Measurements from ENCODE around the gene SAMD1.
A peak's percentile ranks its signal among the peaks of the same experiment; 100 is the strongest.

Gene SAMD1

DNA sequence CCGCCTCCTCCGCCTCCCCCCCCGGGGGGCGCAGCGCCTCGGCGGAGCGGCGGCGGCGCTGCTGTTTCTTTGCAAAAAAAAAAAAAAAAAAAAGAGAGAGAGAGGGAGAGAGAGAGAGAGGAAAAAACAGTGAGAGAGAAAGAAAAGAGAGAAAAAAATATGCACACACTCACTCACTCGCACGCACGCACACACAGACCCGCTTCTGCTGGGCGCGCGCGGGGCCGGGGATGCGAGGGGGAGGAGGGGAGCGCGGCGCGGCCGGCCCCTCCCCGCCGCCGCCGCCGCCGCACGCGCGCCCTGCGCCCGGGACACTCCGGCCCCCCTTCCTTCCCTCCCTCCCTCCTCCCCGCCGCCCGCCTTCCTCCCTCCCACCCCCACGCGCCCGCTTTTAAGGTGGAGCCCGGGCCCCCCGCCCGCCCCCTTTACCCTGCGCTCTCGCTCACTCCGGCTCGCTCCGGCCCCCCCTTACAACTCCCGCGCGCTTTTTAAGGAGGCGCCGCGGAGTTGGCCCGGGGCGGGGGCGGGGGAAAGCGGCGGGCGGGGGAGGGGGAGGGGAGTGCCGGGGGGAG lies at the start of gene SAMD1:
Gene SAMD1, minus strand, starts transcription at position 243 of the 572 bp plus-strand sequence.
- no peak for DNase-seq (ENCODE audit: low read depth, low spot score)
- Histone ChIP-seq H3K36me3 (ENCODE audit: control insufficient read depth, insufficient read depth, low read length) (peaks cover 8% of the 10 kb centered on the region), H3K9me3 (ENCODE audit: control insufficient read depth, insufficient read depth, low read length) (no peaks in the 10 kb centered on the region), H3K27ac (ENCODE audit: low read length) (no peak within 1 kb of the TSS), H3K27me3 (ENCODE audit: control insufficient read depth, insufficient read depth, low read length) (no peaks in the 10 kb centered on the region), H3K4me3 (ENCODE audit: low read length) (peak within 1 kb of the TSS; percentile 93), H3K4me1 (ENCODE audit: control insufficient read depth, insufficient read depth, low read length) (peaks cover 3% of the 10 kb centered on the region; the same call in 1 of the 2 replicates)
- no CpG with 5 or more reads among the region's 65 CpGs for WGBS (ENCODE audit: insufficient coverage, insufficient read length)

DNA sequence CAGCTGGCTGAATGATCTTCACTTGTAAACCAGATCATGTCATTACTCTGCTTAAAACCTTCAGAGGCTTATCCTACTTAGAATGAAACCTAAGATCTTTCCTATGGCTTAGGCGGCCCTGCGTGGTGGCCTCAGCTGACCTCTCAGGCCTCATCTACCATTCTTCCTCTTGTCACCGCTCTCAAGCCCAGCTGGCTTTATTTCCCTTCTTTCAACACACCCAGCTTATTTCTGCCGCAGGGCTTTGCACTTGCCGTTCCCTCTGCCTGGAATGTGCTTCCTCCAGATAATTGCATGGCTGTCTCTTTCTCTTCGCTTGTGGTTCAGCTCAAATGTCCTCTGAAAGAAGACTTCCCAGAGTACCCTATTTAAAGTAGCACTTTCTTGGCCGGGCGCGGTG lies 49.4 kb upstream of the SAMD1 start:
- no peak overlapping the region for H3K4me3 ChIP-seq (ENCODE audit: low read length)
- no peaks in the 10 kb centered on the region for H3K27me3 ChIP-seq (ENCODE audit: control insufficient read depth, insufficient read depth, low read length)
- H3K36me3 ChIP-seq (ENCODE audit: control insufficient read depth, insufficient read depth, low read length) = no peaks in the 10 kb centered on the region
- no peaks in the 10 kb centered on the region for H3K9me3 ChIP-seq (ENCODE audit: control insufficient read depth, insufficient read depth, low read length)
- no CpG with 5 or more reads among the region's 9 CpGs for WGBS (ENCODE audit: insufficient coverage, insufficient read length)
- no peak for DNase-seq (ENCODE audit: low read depth, low spot score)
- H3K27ac ChIP-seq (ENCODE audit: low read length) = no peak overlapping the region
- peaks cover 2% of the 10 kb centered on the region; the same call in 1 of the 2 replicates for H3K4me1 ChIP-seq (ENCODE audit: control insufficient read depth, insufficient read depth, low read length)

DNA sequence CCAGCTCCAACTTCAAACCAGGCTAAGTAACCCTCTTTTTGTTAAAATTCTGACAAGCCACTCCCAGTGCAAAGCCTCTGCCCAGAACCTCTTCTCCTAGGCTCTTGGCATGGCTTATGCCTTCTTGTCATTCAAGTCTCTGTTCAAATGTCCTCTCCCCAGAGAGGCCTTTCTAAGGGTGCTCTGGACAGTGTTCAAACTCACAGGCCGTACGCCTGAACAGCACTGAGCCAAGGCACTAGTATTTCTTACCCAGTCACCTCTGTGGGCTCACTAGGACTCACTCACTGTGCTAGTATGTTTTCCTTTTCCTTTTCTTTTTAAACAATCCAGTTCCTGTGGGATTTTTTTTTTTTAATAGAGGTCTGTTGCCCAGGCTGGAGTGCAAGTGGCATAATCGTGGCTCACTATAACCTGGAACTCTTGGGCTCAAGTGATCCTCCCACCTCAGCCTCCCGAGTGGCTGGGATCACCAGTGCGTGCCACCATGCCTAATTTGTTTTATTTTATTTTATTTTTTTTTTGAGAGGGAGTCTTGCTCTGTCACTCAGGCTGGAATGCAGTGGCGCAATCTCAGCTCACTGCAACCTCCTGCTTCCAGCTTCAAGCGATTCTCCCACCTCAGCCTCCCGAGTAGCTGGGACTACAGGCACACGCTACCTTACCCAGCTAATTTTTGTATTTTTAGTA lies 48.2 kb upstream of the SAMD1 start:
- WGBS (ENCODE audit: insufficient coverage, insufficient read length) = no CpG with 5 or more reads among the region's 9 CpGs
- Histone ChIP-seq H3K4me1 (ENCODE audit: control insufficient read depth, insufficient read depth, low read length) (peaks cover 2% of the 10 kb centered on the region; the same call in 1 of the 2 replicates), H3K27me3 (ENCODE audit: control insufficient read depth, insufficient read depth, low read length) (no peaks in the 10 kb centered on the region), H3K4me3 (ENCODE audit: low read length) (no peak overlapping the region), H3K36me3 (ENCODE audit: control insufficient read depth, insufficient read depth, low read length) (no peaks in the 10 kb centered on the region), H3K27ac (ENCODE audit: low read length) (no peak overlapping the region), H3K9me3 (ENCODE audit: control insufficient read depth, insufficient read depth, low read length) (no peaks in the 10 kb centered on the region)
- DNase-seq (ENCODE audit: low read depth, low spot score) = no peak

DNA sequence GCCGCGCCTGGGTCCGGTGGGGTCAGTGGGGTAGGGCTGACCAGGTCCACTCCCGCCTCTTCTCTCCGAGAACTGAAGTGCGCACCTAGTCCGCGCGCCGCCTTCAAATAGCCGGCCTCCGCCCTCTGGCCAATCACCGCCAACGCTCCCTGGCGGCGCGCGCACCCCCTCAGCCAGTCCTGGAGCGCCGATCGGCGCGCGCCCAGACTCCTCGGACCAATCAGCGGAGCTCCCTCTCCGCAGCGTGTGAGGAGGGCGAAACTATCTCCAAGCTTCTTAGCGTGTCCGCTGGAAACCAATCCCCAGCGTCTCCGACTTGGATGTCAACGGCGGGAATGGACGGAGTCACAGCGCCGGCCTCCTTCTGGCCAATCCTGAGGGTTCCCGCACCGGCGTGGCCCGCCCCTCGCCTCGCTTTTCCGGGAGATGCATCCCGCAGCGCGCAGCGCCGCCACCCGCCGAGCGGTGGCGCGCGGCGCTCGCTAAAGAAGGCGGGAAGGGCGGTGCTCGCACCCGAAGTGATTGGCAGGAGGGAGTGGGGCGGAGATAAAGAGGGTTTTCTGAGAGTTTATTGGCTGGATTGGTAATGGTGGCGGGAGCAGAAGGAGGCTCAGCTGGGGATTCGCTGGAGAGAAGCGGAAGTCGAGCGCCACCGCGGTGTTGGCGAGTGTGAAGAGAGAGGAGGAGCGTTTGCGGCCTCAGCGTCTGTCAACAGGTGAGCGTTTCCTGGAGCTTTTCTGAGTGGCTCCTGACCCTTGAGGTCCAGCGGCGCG lies 46.1 kb upstream of the SAMD1 start, which contains the start of gene ASF1B:
Gene ASF1B, minus strand, starts transcription at position 81 of the 773 bp plus-strand sequence. CDS start 133 bp downstream, outside the sequence.
- Histone ChIP-seq H3K27me3 (ENCODE audit: control insufficient read depth, insufficient read depth, low read length) (no peaks in the 10 kb centered on the region), H3K9me3 (ENCODE audit: control insufficient read depth, insufficient read depth, low read length) (no peaks in the 10 kb centered on the region), H3K4me3 (ENCODE audit: low read length) (peak within 1 kb of the TSS; percentile 78), H3K36me3 (ENCODE audit: control insufficient read depth, insufficient read depth, low read length) (no peaks in the 10 kb centered on the region), H3K27ac (ENCODE audit: low read length) (no peak within 1 kb of the TSS), H3K4me1 (ENCODE audit: control insufficient read depth, insufficient read depth, low read length) (peaks cover 2% of the 10 kb centered on the region; the same call in 1 of the 2 replicates)
- DNase-seq (ENCODE audit: low read depth, low spot score) = peak; percentile 96
- WGBS (ENCODE audit: insufficient coverage, insufficient read length) = no CpG with 5 or more reads among the region's 78 CpGs

DNA sequence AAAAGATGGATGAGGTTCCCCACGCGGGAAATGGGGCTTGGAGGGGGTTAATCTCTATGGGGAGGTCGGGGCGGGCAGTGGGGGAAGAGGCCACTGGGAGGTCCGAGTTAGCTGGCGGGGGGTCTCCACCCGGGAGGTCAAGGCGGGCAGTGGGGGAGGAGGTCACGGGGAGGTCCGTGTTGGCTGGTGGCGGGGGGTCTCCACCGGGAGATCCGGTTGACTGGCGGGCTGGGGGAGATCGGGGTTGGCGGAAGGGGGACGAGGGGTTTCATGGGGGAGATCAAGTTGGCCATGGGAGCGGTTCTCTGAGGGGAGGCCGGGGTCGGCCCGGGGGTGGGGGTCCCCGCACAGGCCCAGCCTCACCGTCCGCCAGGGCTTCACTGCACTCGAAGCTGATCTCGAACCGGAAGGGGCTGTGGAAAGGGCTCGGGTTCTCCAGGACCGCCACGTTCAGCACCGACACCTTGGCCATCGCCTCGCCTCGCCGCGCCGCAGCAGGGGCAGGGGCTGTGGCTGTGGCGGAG lies 45.5 kb upstream of the SAMD1 start:
- H3K36me3 ChIP-seq (ENCODE audit: control insufficient read depth, insufficient read depth, low read length) = no peaks in the 10 kb centered on the region
- H3K27me3 ChIP-seq (ENCODE audit: control insufficient read depth, insufficient read depth, low read length) = no peaks in the 10 kb centered on the region
- no CpG with 5 or more reads among the region's 38 CpGs for WGBS (ENCODE audit: insufficient coverage, insufficient read length)
- no peaks in the 10 kb centered on the region for H3K9me3 ChIP-seq (ENCODE audit: control insufficient read depth, insufficient read depth, low read length)
- no peak for DNase-seq (ENCODE audit: low read depth, low spot score)
- no peak overlapping the region for H3K27ac ChIP-seq (ENCODE audit: low read length)
- peaks cover 2% of the 10 kb centered on the region; the same call in 1 of the 2 replicates for H3K4me1 ChIP-seq (ENCODE audit: control insufficient read depth, insufficient read depth, low read length)
- H3K4me3 ChIP-seq (ENCODE audit: low read length) = peak overlapping the region; percentile 78

DNA sequence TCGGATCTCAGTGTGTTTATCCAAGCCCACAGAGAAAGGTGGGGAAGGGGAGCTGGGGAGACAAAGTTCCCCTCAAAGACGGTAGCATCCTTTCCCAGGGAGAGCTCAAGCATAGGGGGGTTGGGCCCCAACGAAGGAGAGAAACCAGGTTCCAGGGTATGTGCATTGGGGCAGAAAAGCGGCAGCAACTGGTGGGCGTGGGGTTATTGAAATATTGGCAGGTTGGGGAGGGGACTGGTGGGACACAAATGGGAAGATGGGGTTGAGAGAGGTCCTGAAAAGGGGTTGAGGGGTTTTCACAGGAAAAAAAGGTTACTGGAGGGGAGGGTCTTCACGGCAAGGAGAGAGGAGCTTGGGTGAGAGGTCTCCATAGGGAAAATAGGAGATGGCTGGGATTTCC lies 44.8 kb upstream of the SAMD1 start:
- Histone ChIP-seq H3K4me1 (ENCODE audit: control insufficient read depth, insufficient read depth, low read length) (peaks cover 2% of the 10 kb centered on the region; the same call in 1 of the 2 replicates), H3K9me3 (ENCODE audit: control insufficient read depth, insufficient read depth, low read length) (no peaks in the 10 kb centered on the region), H3K4me3 (ENCODE audit: low read length) (peak overlapping the region; percentile 78; the same call in 1 of the 2 replicates), H3K27me3 (ENCODE audit: control insufficient read depth, insufficient read depth, low read length) (no peaks in the 10 kb centered on the region), H3K27ac (ENCODE audit: low read length) (no peak overlapping the region), H3K36me3 (ENCODE audit: control insufficient read depth, insufficient read depth, low read length) (no peaks in the 10 kb centered on the region)
- DNase-seq (ENCODE audit: low read depth, low spot score) = no peak
- no CpG with 5 or more reads among the region's 6 CpGs for WGBS (ENCODE audit: insufficient coverage, insufficient read length)

DNA sequence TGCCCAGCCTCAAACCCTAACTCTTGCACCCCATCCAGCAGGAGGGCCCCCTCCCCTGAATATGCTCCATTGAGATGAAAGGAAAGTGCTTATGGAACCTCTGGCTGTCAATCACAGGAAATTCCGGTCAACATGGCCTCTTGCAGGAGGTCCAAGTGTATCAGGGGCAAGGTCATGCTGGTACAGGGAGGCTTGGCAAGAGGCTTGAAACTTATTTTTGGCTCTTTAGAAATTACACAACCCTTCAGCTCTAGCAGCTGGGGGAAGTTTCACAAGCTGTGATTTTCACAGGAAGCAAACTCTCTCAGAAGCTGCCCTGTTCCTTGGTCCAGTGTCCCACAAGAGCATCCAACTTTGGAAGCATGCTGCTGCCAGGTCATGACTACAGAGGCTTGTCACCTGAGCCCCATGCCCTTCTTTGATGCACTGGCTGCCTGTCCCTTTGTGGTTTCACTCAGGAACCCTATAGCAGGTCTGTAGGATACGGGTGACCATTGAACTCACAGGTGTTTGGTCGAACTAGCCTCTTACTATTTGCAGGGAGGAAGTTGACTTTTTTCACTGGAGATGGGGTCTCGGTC lies 37.5 kb upstream of the SAMD1 start:
- peaks cover 6% of the 10 kb centered on the region for H3K36me3 ChIP-seq (ENCODE audit: control insufficient read depth, insufficient read depth, low read length)
- H3K27me3 ChIP-seq (ENCODE audit: control insufficient read depth, insufficient read depth, low read length) = no peaks in the 10 kb centered on the region
- no CpG with 5 or more reads among the region's 4 CpGs for WGBS (ENCODE audit: insufficient coverage, insufficient read length)
- no peaks in the 10 kb centered on the region for H3K4me1 ChIP-seq (ENCODE audit: control insufficient read depth, insufficient read depth, low read length)
- no peak overlapping the region for H3K4me3 ChIP-seq (ENCODE audit: low read length)
- H3K9me3 ChIP-seq (ENCODE audit: control insufficient read depth, insufficient read depth, low read length) = no peaks in the 10 kb centered on the region
- no peak for DNase-seq (ENCODE audit: low read depth, low spot score)
- H3K27ac ChIP-seq (ENCODE audit: low read length) = no peak overlapping the region

DNA sequence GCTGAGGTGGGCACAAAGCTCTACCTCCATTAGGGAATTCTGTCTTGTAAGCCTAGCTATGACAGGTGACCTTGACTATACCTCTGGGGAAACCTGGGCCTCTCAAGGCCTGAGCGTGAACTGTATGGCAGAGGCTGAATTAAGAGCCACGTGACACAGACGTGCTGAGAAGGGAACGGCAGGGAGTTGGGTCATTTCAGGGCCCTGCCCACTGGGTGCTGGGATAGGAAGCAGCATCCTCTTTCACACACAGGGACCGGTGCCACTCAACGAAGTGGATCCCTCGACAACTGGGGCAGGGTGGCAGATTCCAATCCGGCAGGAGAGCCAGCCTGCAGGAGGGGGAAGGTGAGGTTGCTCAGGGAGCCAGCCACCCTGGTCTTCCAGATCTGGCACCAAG lies 36.6 kb upstream of the SAMD1 start:
- no peaks in the 10 kb centered on the region for H3K9me3 ChIP-seq (ENCODE audit: control insufficient read depth, insufficient read depth, low read length)
- H3K36me3 ChIP-seq (ENCODE audit: control insufficient read depth, insufficient read depth, low read length) = peaks cover 6% of the 10 kb centered on the region
- H3K4me1 ChIP-seq (ENCODE audit: control insufficient read depth, insufficient read depth, low read length) = no peaks in the 10 kb centered on the region
- no peak overlapping the region for H3K27ac ChIP-seq (ENCODE audit: low read length)
- H3K27me3 ChIP-seq (ENCODE audit: control insufficient read depth, insufficient read depth, low read length) = no peaks in the 10 kb centered on the region
- DNase-seq (ENCODE audit: low read depth, low spot score) = no peak
- no peak overlapping the region for H3K4me3 ChIP-seq (ENCODE audit: low read length)
- no CpG with 5 or more reads among the region's 8 CpGs for WGBS (ENCODE audit: insufficient coverage, insufficient read length)

DNA sequence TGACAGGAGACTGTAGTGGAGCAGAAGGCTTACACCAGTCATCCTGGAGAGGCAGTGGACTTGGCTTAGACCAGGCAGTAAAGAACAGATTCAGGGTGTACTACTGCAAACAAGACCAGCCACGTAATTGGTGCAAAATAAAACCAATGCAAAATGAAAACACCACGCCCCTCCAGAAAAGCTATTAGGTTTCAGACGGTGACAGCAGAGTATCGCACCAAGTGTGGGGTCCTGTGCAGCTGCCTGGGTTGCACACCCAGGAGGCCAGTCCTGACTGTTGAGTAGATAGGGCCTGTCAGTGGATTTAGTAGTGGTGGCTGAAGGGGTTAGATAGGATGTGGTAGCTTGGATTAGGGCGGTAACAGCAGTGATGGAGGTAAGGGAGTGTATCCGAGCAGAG lies 32.4 kb upstream of the SAMD1 start:
- Histone ChIP-seq H3K9me3 (ENCODE audit: control insufficient read depth, insufficient read depth, low read length) (no peaks in the 10 kb centered on the region), H3K4me3 (ENCODE audit: low read length) (no peak overlapping the region), H3K27ac (ENCODE audit: low read length) (no peak overlapping the region), H3K36me3 (ENCODE audit: control insufficient read depth, insufficient read depth, low read length) (peaks cover 6% of the 10 kb centered on the region; the same call in 1 of the 2 replicates), H3K4me1 (ENCODE audit: control insufficient read depth, insufficient read depth, low read length) (no peaks in the 10 kb centered on the region; the same call in 1 of the 2 replicates), H3K27me3 (ENCODE audit: control insufficient read depth, insufficient read depth, low read length) (no peaks in the 10 kb centered on the region)
- WGBS (ENCODE audit: insufficient coverage, insufficient read length) = no CpG with 5 or more reads among the region's 6 CpGs
- no peak for DNase-seq (ENCODE audit: low read depth, low spot score)

DNA sequence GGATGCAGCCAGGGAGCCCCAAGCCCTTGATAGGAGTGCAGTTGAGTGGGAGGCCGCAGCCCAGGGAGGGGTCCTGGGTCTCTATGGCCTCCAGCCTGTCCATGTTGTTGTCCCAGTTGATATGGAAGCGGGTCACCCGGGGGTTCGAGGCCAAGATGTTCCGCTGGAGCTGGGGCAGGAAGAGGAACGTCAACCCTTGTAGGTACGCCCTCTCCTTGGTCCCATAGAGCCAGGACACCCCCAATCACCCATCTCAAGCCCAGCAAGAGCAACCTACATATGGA lies 29.9 kb upstream of the SAMD1 start:
- Histone ChIP-seq H3K27ac (ENCODE audit: low read length) (no peak overlapping the region), H3K9me3 (ENCODE audit: control insufficient read depth, insufficient read depth, low read length) (no peaks in the 10 kb centered on the region), H3K4me1 (ENCODE audit: control insufficient read depth, insufficient read depth, low read length) (no peaks in the 10 kb centered on the region; the same call in 1 of the 2 replicates), H3K4me3 (ENCODE audit: low read length) (no peak overlapping the region), H3K36me3 (ENCODE audit: control insufficient read depth, insufficient read depth, low read length) (peaks cover 6% of the 10 kb centered on the region; the same call in 1 of the 2 replicates), H3K27me3 (ENCODE audit: control insufficient read depth, insufficient read depth, low read length) (no peaks in the 10 kb centered on the region)
- DNase-seq (ENCODE audit: low read depth, low spot score) = no peak
- no CpG with 5 or more reads among the region's 7 CpGs for WGBS (ENCODE audit: insufficient coverage, insufficient read length)
